Lower lobe of right lung (tissue), 2 donors: ENCODE data around the gene CCNO. TPM values are rescaled to one million over a fixed set of nuclear protein-coding genes. Genes with fewer than 3 reads are reported as not detected.

Experiments used
- ATAC-seq, 2 donors: fragments of 200-7000 bp; cut with Tn5 transposase; one replicate each; pipeline ENCODE4 v1.9.1; 2020 to 2022; ENCODE audit warnings: mild to moderate bottlenecking in 2 of 2, moderate library complexity in 2 of 2
- DNase-seq: peaks from one replicate; pipeline ENCODE4 v3.0.0-alpha.2; 2020
- H3K27ac ChIP-seq: fragments of 200-600 bp; one replicate; pipeline ENCODE4 v1.8.0; 2022
- H3K27me3 ChIP-seq: fragments of 200-600 bp; one replicate; pipeline ENCODE4 v1.8.0; 2022; ENCODE audit warnings: low read depth
- H3K36me3 ChIP-seq: fragments of 200-600 bp; one replicate; pipeline ENCODE4 v1.8.0; 2022; ENCODE audit warnings: mild to moderate bottlenecking
- H3K4me1 ChIP-seq: fragments of 200-600 bp; one replicate; pipeline ENCODE4 v1.8.0; 2022
- H3K4me3 ChIP-seq: fragments of 200-600 bp; one replicate; pipeline ENCODE4 v1.8.0; 2022; ENCODE audit warnings: mild to moderate bottlenecking
- H3K9me3 ChIP-seq: fragments of 200-600 bp; one replicate; pipeline ENCODE4 v1.8.0; 2022
- CTCF ChIP-seq: fragments of 200-600 bp; IDR thresholded peaks from one replicate; pipeline ENCODE4 v1.8.0; 2022; ENCODE audit warnings: antibody characterized with exemption, mild to moderate bottlenecking
- intact Hi-C: fragments of 100-400 bp; cut with DNase I; formaldehyde crosslinking; loops from one replicate; pipeline ENCODE4 v1.11.0; 2022
- total RNA-seq: library from RNA; stranded (reverse); fragmentation: NEBNext Ultra II Directional; extraction: Animal tissue kit (Norgen Biotek cat#: 25700); gene quantifications from one replicate; pipeline ENCODE4 v1.2.1, GENCODE V29; 2021
- donor health status: DM: no; HTN: yes; CAD: no; lungs with severe emphysema.

CCNO gene
- total RNA-seq, 1 donor from 2014 or later: 2.2 TPM

GRCh38 chr5:55226027-55226933 lies 7.1 kb downstream of the CCNO start:
- peak; percentile 53 to 62 for ATAC-seq
- peak; percentile 52 for DNase-seq
- Histone ChIP-seq H3K36me3 (no peaks in the 10 kb centered on the region), H3K4me3 (peak overlapping the region; percentile 47), H3K27ac (no peak overlapping the region), H3K4me1 (peaks cover 25% of the 10 kb centered on the region), H3K27me3 (peaks cover 100% of the 10 kb centered on the region), H3K9me3 (no peaks in the 10 kb centered on the region)
- TF ChIP-seq CTCF: peak; percentile 27
- intact Hi-C loops: no loop called here

GRCh38 chr5:55225346-55225745 lies 8.1 kb downstream of the CCNO start:
- H3K4me1 ChIP-seq: peaks cover 26% of the 10 kb centered on the region

GRCh38 chr5:55223812-55224240 lies 9.6 kb downstream of the CCNO start:
- no peak for TF ChIP-seq CTCF
- intact Hi-C loops: no loop called here
- Histone ChIP-seq H3K4me1 (peaks cover 27% of the 10 kb centered on the region), H3K36me3 (no peaks in the 10 kb centered on the region), H3K27ac (no peak overlapping the region), H3K9me3 (no peaks in the 10 kb centered on the region), H3K27me3 (peaks cover 99% of the 10 kb centered on the region), H3K4me3 (no peak overlapping the region)
- DNase-seq (no peak), ATAC-seq (no peak)

More at GRCh38 chr5:55225346-55225745, 8.1 kb downstream of the CCNO start:
- Histone ChIP-seq H3K4me3 (no peak overlapping the region), H3K36me3 (no peaks in the 10 kb centered on the region), H3K9me3 (no peaks in the 10 kb centered on the region), H3K27me3 (peaks cover 100% of the 10 kb centered on the region), H3K27ac (no peak overlapping the region)
- DNase-seq (no peak), ATAC-seq (no peak)
- no peak for TF ChIP-seq CTCF
- intact Hi-C loops: no loop called here

- no peak overlapping the region for H3K4me3 ChIP-seq
- intact Hi-C loops: no loop called here
- H3K9me3 ChIP-seq: no peaks in the 10 kb centered on the region
- no peak for DNase-seq
- H3K27me3 ChIP-seq: peaks cover 93% of the 10 kb centered on the region
- ATAC-seq: no peak
- H3K36me3 ChIP-seq: no peaks in the 10 kb centered on the region
- H3K27ac ChIP-seq: no peak overlapping the region
- TF ChIP-seq CTCF: no peak
- peaks cover 27% of the 10 kb centered on the region for H3K4me1 ChIP-seq
These were observed 10.2 kb downstream of the CCNO start for GRCh38 chr5:55222985-55223811.

- ATAC-seq: no peak
- intact Hi-C loops: no loop called here
- Histone ChIP-seq H3K36me3 (no peaks in the 10 kb centered on the region), H3K9me3 (no peaks in the 10 kb centered on the region), H3K4me1 (peaks cover 19% of the 10 kb centered on the region), H3K4me3 (no peak overlapping the region), H3K27ac (no peak overlapping the region), H3K27me3 (peaks cover 84% of the 10 kb centered on the region)
- DNase-seq: no peak
- TF ChIP-seq CTCF: no peak
These were observed 11.1 kb downstream of the CCNO start for GRCh38 chr5:55222092-55222984.
